GM13977 (cell line): ENCODE results near the gene MRPL49.
"Not testable (repeated sequence)": the region's sequence is repeated elsewhere in the genome, so short reads cannot be mapped to it uniquely, and the experiment has no call there.

ENCODE experiments used
- DNase-seq: peaks from one replicate; pipeline ENCODE4 v3.0.0; 2012; ENCODE audit warnings: low spot score
- in situ Hi-C: fragments of 300-500 bp; cut with MboI; formaldehyde crosslinking; loops from one replicate; pipeline ENCODE4 v1.12.0; 2022; ENCODE audit warnings: low sequenced_read_pairs, low pct_unique_long_range_greater_than_20kb, mixed read lengths, inconsistent platforms; ENCODE audit not compliant: unreplicated experiment
- TF ChIP-seq, protein P1 (sequence below): IDR thresholded peaks from 2 replicates; pipeline ENCODE4 v1.5.1; 2012; ENCODE audit warnings: mild to moderate bottlenecking, control low read depth; ENCODE audit not compliant: insufficient read depth; ENCODE audit errors: extremely low read depth, missing control alignments

MRPL49 gene

GRCh38 chr11:65148657-65149056 is 26.5 kb downstream of the MRPL49 start:
- TF ChIP-seq, protein P1, sequence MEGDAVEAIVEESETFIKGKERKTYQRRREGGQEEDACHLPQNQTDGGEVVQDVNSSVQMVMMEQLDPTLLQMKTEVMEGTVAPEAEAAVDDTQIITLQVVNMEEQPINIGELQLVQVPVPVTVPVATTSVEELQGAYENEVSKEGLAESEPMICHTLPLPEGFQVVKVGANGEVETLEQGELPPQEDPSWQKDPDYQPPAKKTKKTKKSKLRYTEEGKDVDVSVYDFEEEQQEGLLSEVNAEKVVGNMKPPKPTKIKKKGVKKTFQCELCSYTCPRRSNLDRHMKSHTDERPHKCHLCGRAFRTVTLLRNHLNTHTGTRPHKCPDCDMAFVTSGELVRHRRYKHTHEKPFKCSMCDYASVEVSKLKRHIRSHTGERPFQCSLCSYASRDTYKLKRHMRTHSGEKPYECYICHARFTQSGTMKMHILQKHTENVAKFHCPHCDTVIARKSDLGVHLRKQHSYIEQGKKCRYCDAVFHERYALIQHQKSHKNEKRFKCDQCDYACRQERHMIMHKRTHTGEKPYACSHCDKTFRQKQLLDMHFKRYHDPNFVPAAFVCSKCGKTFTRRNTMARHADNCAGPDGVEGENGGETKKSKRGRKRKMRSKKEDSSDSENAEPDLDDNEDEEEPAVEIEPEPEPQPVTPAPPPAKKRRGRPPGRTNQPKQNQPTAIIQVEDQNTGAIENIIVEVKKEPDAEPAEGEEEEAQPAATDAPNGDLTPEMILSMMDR: no peak
- DNase-seq: no peak
- in situ Hi-C loops: no loop called here

DNA sequence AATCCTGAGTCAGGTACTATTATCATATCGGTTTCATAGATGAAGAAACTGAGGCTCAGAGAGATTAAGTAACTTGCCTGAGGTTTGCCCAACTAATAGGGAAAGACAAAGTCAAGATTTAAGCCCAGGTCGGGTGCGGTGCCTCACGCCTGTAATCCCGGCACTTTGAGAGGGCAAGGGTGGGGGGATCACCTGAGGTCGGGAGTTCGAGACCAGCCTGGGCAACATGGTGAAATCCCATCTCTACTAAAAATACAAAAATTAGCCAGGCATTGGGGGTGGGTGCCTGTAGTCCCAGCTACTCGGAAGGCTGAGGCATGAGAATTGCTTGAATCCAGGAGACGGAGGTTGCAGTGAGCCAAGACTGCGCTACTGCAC is 28.0 kb downstream of the MRPL49 start:
- in situ Hi-C loops: not testable (repeated sequence)

GRCh38 chr11:65150509-65151299 is 28.6 kb downstream of the MRPL49 start:
- peak; percentile 39 for DNase-seq
- TF ChIP-seq, protein P1: no peak
- in situ Hi-C loops: no loop called here

More for the DNA sequence above, 28.0 kb downstream of the MRPL49 start:
- DNase-seq: not testable (repeated sequence)

GRCh38 chr11:65151331-65151899 is 29.3 kb downstream of the MRPL49 start:
- in situ Hi-C loops: no loop called here
- TF ChIP-seq, protein P1: no peak
- DNase-seq: no peak

GRCh38 chr11:65152122-65152521 is 30.0 kb downstream of the MRPL49 start:
- no peak for DNase-seq
- in situ Hi-C loops: no loop called here
- TF ChIP-seq, protein P1: no peak

- in situ Hi-C loops: no loop called here
- DNase-seq: no peak
- TF ChIP-seq, protein P1: no peak
Observed at GRCh38 chr11:65156256-65156655, 34.1 kb downstream of the MRPL49 start.

- in situ Hi-C loops: no loop called here
- no peak for DNase-seq
- TF ChIP-seq, protein P1: no peak
Observed at GRCh38 chr11:65156926-65157325, 34.8 kb downstream of the MRPL49 start.
